HUDEP-2 (cell line): ENCODE data around the gene TTC31.
"Not testable (repeated sequence)": the region's sequence is repeated elsewhere in the genome, so short reads cannot be mapped to it uniquely, and the experiment has no call there.

Source experiments
- DNase-seq, 76 experiments: peaks; one replicate each; lab custom pipeline; 2025; ENCODE audit not compliant: unreplicated experiment in 76 of 76; lab: John Stamatoyannopoulos, UW

The TTC31 gene

GRCh38 chr2:74482801-74483674 lies at the start of gene TTC31, which contains the start of gene CCDC142:
TSS of gene TTC31 (plus strand) at chr2:74483081. CDS start at chr2:74483096, 15 bp downstream.
TSS of gene CCDC142 (minus strand) at chr2:74482998. CDS start at chr2:74482837, 161 bp downstream.
- DNase-seq: peak; percentile 24 to 95 (median 88)

GRCh38 chr2:74436111-74436805 lies 46.6 kb upstream of the TTC31 start:
- DNase-seq: no peak

- no peak for DNase-seq
These were observed 45.8 kb upstream of the TTC31 start for GRCh38 chr2:74436848-74437695.

GRCh38 chr2:74438248-74438647 lies 44.6 kb upstream of the TTC31 start:
- no peak for DNase-seq

- no peak for DNase-seq
These were observed 43.5 kb upstream of the TTC31 start for GRCh38 chr2:74439373-74439772.

- no peak for DNase-seq
These were observed 43.0 kb upstream of the TTC31 start for GRCh38 chr2:74439803-74440377.

GRCh38 chr2:74440378-74441169 lies 42.3 kb upstream of the TTC31 start:
- DNase-seq: peak in 49 of 76 experiments; percentile 3 to 80 (median 38)

GRCh38 chr2:74441170-74441689 lies 41.7 kb upstream of the TTC31 start:
- DNase-seq: no peak

GRCh38 chr2:74441690-74442482 lies 41.0 kb upstream of the TTC31 start, which contains the start of gene RTKN:
TSS of gene RTKN (minus strand) at chr2:74441937. CDS start at chr2:74441816, 121 bp downstream.
- no peak for DNase-seq

GRCh38 chr2:74442483-74443297 lies 40.2 kb upstream of the TTC31 start:
- DNase-seq: not testable (repeated sequence)

- DNase-seq: no peak
These were observed 38.2 kb upstream of the TTC31 start for GRCh38 chr2:74444498-74445318.

- DNase-seq: no peak
These were observed 35.5 kb upstream of the TTC31 start for GRCh38 chr2:74447230-74447999.

GRCh38 chr2:74448771-74449170 lies 34.1 kb upstream of the TTC31 start:
- no peak for DNase-seq

- DNase-seq: no peak
These were observed 32.2 kb upstream of the TTC31 start for GRCh38 chr2:74450570-74451190.

GRCh38 chr2:74454654-74455511 lies 28.0 kb upstream of the TTC31 start, which contains the start of gene INO80B:
TSS of gene INO80B (plus strand) at chr2:74455087. CDS start at chr2:74455117, 30 bp downstream.
- peak in 75 of 76 experiments; percentile 40 to 98 (median 93) for DNase-seq
